Prostate gland (tissue), 2 donors: Measurements from ENCODE around the gene PHF11.
"Not testable (repeated sequence)": the region's sequence is repeated elsewhere in the genome, so short reads cannot be mapped to it uniquely, and the experiment has no call there.

Experiments used
- POLR2A ChIP-seq: fragments of 450-650 bp; IDR thresholded peaks from one replicate; pipeline ENCODE4 v1.6.1; 2016; ENCODE audit warnings: antibody characterized with exemption, mild to moderate bottlenecking
- POLR2AphosphoS5 ChIP-seq: sonication (generic); formaldehyde crosslinking; IDR thresholded peaks from one replicate; pipeline ENCODE4 v1.6.1; 2017; ENCODE audit warnings: antibody characterized with exemption
- TF ChIP-seq, protein P1 (sequence below), 4 experiments: fragments of 200-600 bp in 2 of 4; fragments of 450-650 bp in 2 of 4; sonication (generic) in 2 of 4; IDR thresholded peaks; 1 replicate in 3 of 4; 2 replicates in 1 of 4; pipeline ENCODE4 v1.5.1; 2016 to 2019; ENCODE audit warnings: antibody characterized with exemption in 4 of 4, mild to moderate bottlenecking in 2 of 4, moderate library complexity in 2 of 4

DNA sequence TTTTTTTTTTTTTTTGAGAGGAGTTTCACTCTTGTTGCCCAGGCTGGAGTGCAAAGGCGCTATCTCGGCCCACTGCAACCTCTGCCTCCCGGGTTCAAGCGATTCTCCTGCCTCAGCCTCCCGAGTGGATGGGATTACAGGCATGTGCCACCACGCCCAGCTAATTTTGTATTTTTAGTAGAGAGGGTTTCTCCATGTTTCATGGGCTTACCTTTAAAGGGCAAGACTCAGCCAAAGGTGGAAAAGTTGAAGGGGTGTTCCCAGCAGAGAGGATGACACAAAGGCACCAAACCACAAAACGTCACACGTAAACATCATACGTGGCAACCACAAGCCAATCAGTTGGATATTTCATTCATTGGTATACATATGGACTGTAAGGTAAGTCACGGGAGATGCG is 1.1 kb downstream of the PHF11 start:
- TF ChIP-seq, protein P1, sequence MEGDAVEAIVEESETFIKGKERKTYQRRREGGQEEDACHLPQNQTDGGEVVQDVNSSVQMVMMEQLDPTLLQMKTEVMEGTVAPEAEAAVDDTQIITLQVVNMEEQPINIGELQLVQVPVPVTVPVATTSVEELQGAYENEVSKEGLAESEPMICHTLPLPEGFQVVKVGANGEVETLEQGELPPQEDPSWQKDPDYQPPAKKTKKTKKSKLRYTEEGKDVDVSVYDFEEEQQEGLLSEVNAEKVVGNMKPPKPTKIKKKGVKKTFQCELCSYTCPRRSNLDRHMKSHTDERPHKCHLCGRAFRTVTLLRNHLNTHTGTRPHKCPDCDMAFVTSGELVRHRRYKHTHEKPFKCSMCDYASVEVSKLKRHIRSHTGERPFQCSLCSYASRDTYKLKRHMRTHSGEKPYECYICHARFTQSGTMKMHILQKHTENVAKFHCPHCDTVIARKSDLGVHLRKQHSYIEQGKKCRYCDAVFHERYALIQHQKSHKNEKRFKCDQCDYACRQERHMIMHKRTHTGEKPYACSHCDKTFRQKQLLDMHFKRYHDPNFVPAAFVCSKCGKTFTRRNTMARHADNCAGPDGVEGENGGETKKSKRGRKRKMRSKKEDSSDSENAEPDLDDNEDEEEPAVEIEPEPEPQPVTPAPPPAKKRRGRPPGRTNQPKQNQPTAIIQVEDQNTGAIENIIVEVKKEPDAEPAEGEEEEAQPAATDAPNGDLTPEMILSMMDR (IDR thresholded peaks at IDR 0.05): not testable (repeated sequence)
- TF ChIP-seq POLR2A, POLR2AphosphoS5: not testable (repeated sequence)
